GM12878 (cell line): Measurements from ENCODE around the gene GALNT3. TPM values are rescaled to one million over a fixed set of nuclear protein-coding genes. Genes with fewer than 3 reads are reported as not detected.

Source experiments
- ATAC-seq: fragments of 200-7000 bp; cut with Tn5 transposase; 3 replicates; pipeline ENCODE4 v1.9.1; 2020; ENCODE audit warnings: mild to moderate bottlenecking, moderate library complexity
- BruUV-seq: library from RNA; stranded (reverse); fragments of 400-500 nt; replicated peaks from 2 replicates; lab custom pipeline; 2021; lab: Mats Ljungman, UMichigan
- CTCF ChIA-PET: fragments of 300-600 bp; sonication (Branson Sonifier 250); formaldehyde crosslinking; extraction: SDS; loops from one replicate; lab custom pipeline; 2021; ENCODE audit warnings: inconsistent platforms; lab: Yijun Ruan, JAX
- POLR2A ChIA-PET: fragments of 350-600 bp; formaldehyde crosslinking; extraction: SDS; loops from one replicate; lab custom pipeline; 2021; ENCODE audit warnings: inconsistent platforms; lab: Charles Lee
- RAD21 ChIA-PET: fragments of 300-600 bp; sonication (Branson Sonifier 250); formaldehyde crosslinking; loops from one replicate; lab custom pipeline; 2023; ENCODE audit warnings: antibody characterized with exemption; ENCODE audit not compliant: unreplicated experiment; lab: Charles Lee
- SMC1A ChIA-PET: fragments of 300-600 bp; sonication (Branson Sonifier 250); formaldehyde crosslinking; loops from one replicate; lab custom pipeline; 2023; ENCODE audit not compliant: unreplicated experiment, uncharacterized antibody; lab: Charles Lee
- DNase-seq: peaks from one replicate; pipeline ENCODE4 v3.0.0-alpha.2; 2011; ENCODE audit warnings: low read depth, low spot score
- FAIRE-seq: peaks from 3 replicates; lab custom pipeline; 2011; peaks lifted over from hg19 to GRCh38; lab: Jason Lieb, UNC
- H2AFZ ChIP-seq: 2 replicates; pipeline ENCODE4 v1.6.0; 2011; ENCODE audit warnings: low read depth, low read length, control low read depth; ENCODE audit not compliant: control insufficient read depth
- H3K27ac ChIP-seq: 2 replicates; pipeline ENCODE4 v1.5.1; 2011; ENCODE audit warnings: control low read depth; ENCODE audit not compliant: control insufficient read depth, insufficient read depth
- H3K27me3 ChIP-seq, 2 experiments: replicated peaks in 1 of 2; 2 replicates each; pipeline versions ENCODE4 v1.6.0 to v1.6.1; 2011; ENCODE audit warnings: low read length in 1 of 2; ENCODE audit not compliant: control insufficient read depth in 2 of 2, insufficient read depth in 2 of 2
- H3K36me3 ChIP-seq, 2 experiments: 2 replicates each; pipeline ENCODE4 v1.5.1; 2011; ENCODE audit warnings: low read length in 1 of 2; ENCODE audit not compliant: control insufficient read depth in 2 of 2, insufficient read depth in 2 of 2
- H3K4me1 ChIP-seq: 2 replicates; pipeline ENCODE4 v1.6.1; 2011; ENCODE audit warnings: mild to moderate bottlenecking, low read length, moderate library complexity, mixed read lengths; ENCODE audit not compliant: control insufficient read depth, insufficient read depth
- H3K4me2 ChIP-seq: 2 replicates; pipeline ENCODE4 v1.6.0; 2011; ENCODE audit warnings: control low read depth; ENCODE audit not compliant: control insufficient read depth, insufficient read depth
- H3K4me3 ChIP-seq: fragments of 200-600 bp; sonication (generic); 2 replicates; pipeline ENCODE4 v1.5.1; 2016
- H3K79me2 ChIP-seq: 2 replicates; pipeline ENCODE4 v1.6.0; 2011; ENCODE audit warnings: low read length; ENCODE audit not compliant: control insufficient read depth, insufficient read depth
- H3K9ac ChIP-seq: 2 replicates; pipeline ENCODE4 v1.8.0; 2011; ENCODE audit warnings: low read length, control low read depth, mixed read lengths; ENCODE audit not compliant: control insufficient read depth, insufficient read depth
- H3K9me3 ChIP-seq: replicated peaks from 3 replicates; pipeline ENCODE4 v1.5.1; 2011; ENCODE audit warnings: mild to moderate bottlenecking, low read length; ENCODE audit not compliant: control insufficient read depth, insufficient read depth
- H4K20me1 ChIP-seq: 2 replicates; pipeline ENCODE4 v1.6.0; 2011; ENCODE audit not compliant: control insufficient read depth, insufficient read depth
- ASH2L ChIP-seq: fragments of 300-600, 200-600 bp; sonication (generic); IDR thresholded peaks from 2 replicates; pipeline ENCODE4 v1.6.1; 2017; ENCODE audit warnings: low read depth, mild to moderate bottlenecking, borderline replicate concordance
- ATF2 ChIP-seq: IDR thresholded peaks from 2 replicates; pipeline ENCODE4 v1.6.1; 2012; ENCODE audit warnings: low read length, inconsistent platforms
- BCL3 ChIP-seq: IDR thresholded peaks from 2 replicates; pipeline ENCODE4 v1.6.1; 2011; ENCODE audit warnings: borderline replicate concordance, low read depth, mild to moderate bottlenecking, moderate library complexity, low read length; ENCODE audit not compliant: insufficient read depth, poor library complexity, severe bottlenecking
- EED ChIP-seq: sonication (generic); IDR thresholded peaks from 2 replicates; pipeline ENCODE4 v1.6.1; 2016; ENCODE audit warnings: antibody characterized with exemption, low read depth
- ETV6 ChIP-seq, 2 experiments: fragments of 450-650 bp in 1 of 2; IDR thresholded peaks in 1 of 2; conservative IDR thresholded peaks in 1 of 2; 2 replicates each; pipeline ENCODE4 v1.6.1; 2014; ENCODE audit warnings: antibody characterized with exemption in 1 of 2, borderline replicate concordance in 1 of 2, low read depth in 1 of 2, mild to moderate bottlenecking in 1 of 2, moderate library complexity in 1 of 2
- GABPA ChIP-seq: IDR thresholded peaks from 2 replicates; pipeline ENCODE4 v1.6.1; 2014; ENCODE audit warnings: antibody characterized with exemption, low read depth, mild to moderate bottlenecking, inconsistent platforms
- HCFC1 ChIP-seq: fragments of 150-350 bp; IDR thresholded peaks from 2 replicates; pipeline ENCODE4 v1.6.1; 2014; ENCODE audit warnings: low read length
- POLR2A ChIP-seq: IDR thresholded peaks from 2 replicates; pipeline ENCODE4 v1.6.1; 2011; ENCODE audit warnings: low read depth, mild to moderate bottlenecking, low read length
- POLR2AphosphoS2 ChIP-seq: IDR thresholded peaks from 2 replicates; pipeline ENCODE4 v1.6.1; 2011; ENCODE audit warnings: low read depth, mild to moderate bottlenecking, low read length, improper control_type of control experiment, moderate library complexity
- RELB ChIP-seq: fragments of 450-650 bp; IDR thresholded peaks from 2 replicates; pipeline ENCODE4 v1.6.1; 2017; ENCODE audit warnings: low read depth, mild to moderate bottlenecking, moderate library complexity
- REST ChIP-seq: IDR thresholded peaks from 2 replicates; pipeline ENCODE4 v1.6.1; 2012; ENCODE audit warnings: mild to moderate bottlenecking, low read depth, low read length
- RUNX3 ChIP-seq: IDR thresholded peaks from 2 replicates; pipeline ENCODE4 v1.6.1; 2012; ENCODE audit warnings: low read length, inconsistent platforms
- SP1 ChIP-seq: IDR thresholded peaks from one replicate; pipeline ENCODE4 v1.6.1; 2011; ENCODE audit warnings: low read depth, low read length
- SUZ12 ChIP-seq: fragments of 200-600 bp; sonication (generic); IDR thresholded peaks from one replicate; pipeline ENCODE4 v1.6.1; 2018; ENCODE audit warnings: antibody characterized with exemption, mild to moderate bottlenecking; ENCODE audit not compliant: unreplicated experiment
- WGBS: methylation state at CpG from one replicate; pipeline ENCODE4 v1.1.6; 2016; ENCODE audit warnings: low lambda C conversion rate; ENCODE audit not compliant: insufficient replicate concordance, insufficient coverage; ENCODE audit errors: missing lambda C conversion rate; 5-methylcytosine and 5-hydroxymethylcytosine counted together
- in situ Hi-C: fragments of 300-500 bp; cut with MboI; formaldehyde crosslinking; loops from 9 replicates; pipeline ENCODE4 v1.14.3; 2018; ENCODE audit warnings: mixed read lengths
- intact Hi-C: fragments of 100-400 bp; cut with micrococcal nuclease; formaldehyde crosslinking; loops from one replicate; pipeline ENCODE4 v1.14.2; 2022; ENCODE audit not compliant: unreplicated experiment
- polyA plus RNA-seq, 11 experiments: library from polyadenylated mRNA; depleted of rRNA in 4 of 11; unstranded in 6 of 11; stranded (reverse) in 5 of 11; fragments of >200 nt; fragmentation: Nextera tagmentation in 4 of 11; fragmentation: Illumina TruSeq in 1 of 11; extraction: Ambion mirVana in 4 of 11; extraction: Trizol in 1 of 11; gene quantifications; 1 replicate in 1 of 11; 2 replicates in 10 of 11; pipeline versions ENCODE4 v1.2.1 to v1.2.3, GENCODE V29; 2011 to 2016; ENCODE audit warnings: inconsistent platforms in 2 of 11, missing spikeins in 2 of 11, low read depth in 1 of 11
- total RNA-seq, 4 experiments: library from RNA; depleted of rRNA in 3 of 4; stranded (reverse); fragments of >200 nt in 3 of 4; fragmentation: Illumina TruSeq in 1 of 4; extraction: Trizol in 1 of 4; gene quantifications; 2 replicates each; pipeline versions ENCODE4 v1.2.1 to v1.2.3, GENCODE V29; 2013 to 2021

Gene GALNT3
- total and polyA plus RNA-seq, 10 of the 15 experiments (the other 5 are each of a cell fraction or from before 2014, with no cell fraction given) = 0.53 to 3.7 (median 1.1) TPM

GRCh38 chr2:165794536-165794928 is 485 bp upstream of the GALNT3 start:
- intact Hi-C loops (loop anchor here (5.0 kb wide), 1 partner anchor 78 kb away; no protein-coding TSS in a partner anchor), in situ Hi-C loops (no loop called here)
- no peaks in the 10 kb centered on the region for H3K36me3 ChIP-seq
- under 1% methylated on average over 18 of the region's 18 CpGs for WGBS
- H3K4me2 ChIP-seq = peak overlapping the region; percentile 96
- CTCF ChIA-PET = interaction anchor here (1.0 to 1.2 kb wide), 3 partner anchors 77 to 263 kb away, joined by 3 to 4 read pairs (median 4); no protein-coding TSS in a partner anchor
- H3K79me2 ChIP-seq = no peaks in the 10 kb centered on the region
- no peaks in the 10 kb centered on the region for H4K20me1 ChIP-seq
- no peak overlapping the region for H3K9ac ChIP-seq
- peaks cover 6% of the 10 kb centered on the region for H3K4me1 ChIP-seq
- RAD21 ChIA-PET = interaction anchor here (0.9 to 1.7 kb wide), 2 partner anchors 80 to 345 kb away, joined by 3 to 6 read pairs; no protein-coding TSS in a partner anchor
- FAIRE-seq = peak; percentile 89
- peak; percentile 95 for ATAC-seq
- peaks cover 0 to 13% of the 10 kb centered on the region in 2 experiments; a peak in 3 of 4 replicates for H3K27me3 ChIP-seq
- H3K4me3 ChIP-seq = peak overlapping the region; percentile 71
- BruUV-seq = no TSS peak
- SMC1A ChIA-PET = interaction anchor here (0.7 to 1.7 kb wide), 5 partner anchors 17 to 239 kb away, joined by 3 to 5 read pairs (median 3); no protein-coding TSS in a partner anchor
- no peaks in the 10 kb centered on the region for H3K9me3 ChIP-seq
- H2AFZ ChIP-seq = peak overlapping the region; percentile 81
- POLR2A ChIA-PET = no interaction called here
- DNase-seq = peak; percentile 43
- no peak overlapping the region for H3K27ac ChIP-seq
- TF ChIP-seq HCFC1 = no peak
- TF ChIP-seq SUZ12 = no peak
- 0 out of 2 replicates have a peak, but pooled peaks have one; percentile 35 for TF ChIP-seq EED
- no peak for TF ChIP-seq RELB
- no peak for TF ChIP-seq ATF2
- peak; percentile 54; the same call in 1 of the 2 replicates for TF ChIP-seq GABPA
- no peak for TF ChIP-seq BCL3
- TF ChIP-seq RUNX3 = peak; percentile 80
- no peak for TF ChIP-seq ASH2L
- no peak for TF ChIP-seq REST
- TF ChIP-seq POLR2A = peak; percentile 57; the same call in 1 of the 2 replicates
- TF ChIP-seq ETV6 (conservative IDR thresholded peaks at IDR 0.05 in 1 of 2, IDR thresholded peaks at IDR 0.05 in 1 of 2; ENCODE audit: borderline replicate concordance in 1 of 2, low read depth in 1 of 2) = peak in 1 of 2 experiments; percentile 46; a peak in 1 of 4 replicates
- peak; percentile 24 for TF ChIP-seq SP1
- no peak for TF ChIP-seq POLR2AphosphoS2
